ENCODE data around the gene HAO1. TPM values are rescaled to one million over a fixed set of nuclear protein-coding genes. Genes with fewer than 3 reads are reported as not detected.
"Not testable (repeated sequence)": the region's sequence is repeated elsewhere in the genome, so short reads cannot be mapped to it uniquely, and the experiment has no call there.

Gene HAO1
- polyA plus RNA-seq, 1 of the 3 experiments (the other 2 are of a cell fraction) = not detected

- H3F3A ChIP-seq (replicated peaks; ENCODE audit: insufficient read depth); H3K27ac ChIP-seq (ENCODE audit: low read depth in 2 of 2, low read length in 1 of 2); H3K9me2 ChIP-seq; CTCF ChIA-PET; H2AFZ ChIP-seq (ENCODE audit: low read depth); POLR2A ChIA-PET; H4K20me1 ChIP-seq (ENCODE audit: insufficient read depth); H3K4me1 ChIP-seq (ENCODE audit: control insufficient read depth in 1 of 2, insufficient read depth in 2 of 2, low read depth in 1 of 2, low read length in 1 of 2); H3K9me3 ChIP-seq; H3K79me2 ChIP-seq (ENCODE audit: insufficient read depth); DNase-seq; H3K4me2 ChIP-seq; H3K27me3 ChIP-seq (ENCODE audit: insufficient read depth); H3K36me3 ChIP-seq (replicated peaks in 1 of 2; ENCODE audit: control insufficient read depth in 1 of 2, insufficient read depth in 2 of 2, low read length in 1 of 2); H3K4me3 ChIP-seq (ENCODE audit: low read depth in 2 of 2, low read length in 1 of 2); H3K9ac ChIP-seq: not testable (repeated sequence)
- 49% methylated on average over 9 of the region's 9 CpGs for WGBS (ENCODE audit: low lambda C conversion rate)
Measured at GRCh38 chr20:7956561-7956960, 16.3 kb upstream of the HAO1 start.

- Histone ChIP-seq H3K4me3 (ENCODE audit: low read depth in 2 of 2, low read length in 1 of 2) (no peak overlapping the region), H3K36me3 (replicated peaks in 1 of 2; ENCODE audit: control insufficient read depth in 1 of 2, insufficient read depth in 2 of 2, low read length in 1 of 2) (no peaks in the 10 kb centered on the region), H3K4me2 (no peak overlapping the region), H3K79me2 (ENCODE audit: insufficient read depth) (no peaks in the 10 kb centered on the region), H3K4me1 (ENCODE audit: control insufficient read depth in 1 of 2, insufficient read depth in 2 of 2, low read depth in 1 of 2, low read length in 1 of 2) (no peaks in the 10 kb centered on the region), H3K9ac (no peak overlapping the region), H3F3A (replicated peaks; ENCODE audit: insufficient read depth) (no peaks in the 10 kb centered on the region), H3K9me2 (no peaks in the 10 kb centered on the region), H3K27ac (ENCODE audit: low read depth in 2 of 2, low read length in 1 of 2) (no peak overlapping the region), H3K9me3 (no peaks in the 10 kb centered on the region), H4K20me1 (ENCODE audit: insufficient read depth) (no peaks in the 10 kb centered on the region), H3K27me3 (ENCODE audit: insufficient read depth) (no peaks in the 10 kb centered on the region), H2AFZ (ENCODE audit: low read depth) (no peak overlapping the region)
- POLR2A ChIA-PET = no interaction called here
- WGBS (ENCODE audit: low lambda C conversion rate) = 48% methylated on average over 1 of the region's 1 CpG
- no peak for DNase-seq
- TF ChIP-seq TEAD4 (IDR thresholded peaks at IDR 0.05; ENCODE audit: borderline replicate concordance, insufficient read depth) (no peak), RXRA (IDR thresholded peaks at IDR 0.05; ENCODE audit: borderline replicate concordance, low read depth) (no peak), FOXM1 (IDR thresholded peaks at IDR 0.05; ENCODE audit: low read depth) (no peak), PBX3 (IDR thresholded peaks at IDR 0.05) (no peak), SIN3A (IDR thresholded peaks at IDR 0.05; ENCODE audit: borderline replicate concordance, low read depth, low read length) (no peak), CHD2 (IDR thresholded peaks at IDR 0.05; ENCODE audit: low read length, partially characterized antibody) (no peak), NFIC (IDR thresholded peaks at IDR 0.05; ENCODE audit: borderline replicate concordance) (no peak), IRF3 (IDR thresholded peaks at IDR 0.05; ENCODE audit: low read depth, low read length) (no peak), ELF1 (IDR thresholded peaks at IDR 0.05) (no peak), RAD21 (IDR thresholded peaks at IDR 0.05; ENCODE audit: low read length) (no peak), TAF1 (IDR thresholded peaks at IDR 0.05; ENCODE audit: borderline replicate concordance, low read depth, low read length) (no peak), FOXJ3 (CRISPR knock-in tag; IDR thresholded peaks at IDR 0.05) (no peak), USF1 (IDR thresholded peaks at IDR 0.05; ENCODE audit: borderline replicate concordance, low read depth) (no peak), GABPA (IDR thresholded peaks at IDR 0.05; ENCODE audit: low read depth) (no peak)
- CTCF ChIA-PET = interaction anchor here (1.9 to 2.1 kb wide), 2 partner anchors 14 to 771 kb away, joined by 7 read pairs; no protein-coding TSS in a partner anchor
Measured at GRCh38 chr20:7950387-7950786, 10.1 kb upstream of the HAO1 start.

Data from SK-N-SH (cell line).